OCI-LY1 (cell line): ENCODE measurements around the gene ROCK2.

ENCODE experiments used
- H2AFZ ChIP-seq: fragments of 200-600 bp; sonication (generic), shearing (Covaris generic); 2 replicates; pipeline ENCODE4 v1.6.0; 2014; ENCODE audit warnings: antibody characterized with exemption, mild to moderate bottlenecking, low read length
- H3F3A ChIP-seq: fragments of 200-600 bp; sonication (generic), shearing (Covaris generic); 2 replicates; pipeline ENCODE4 v1.6.0; 2014; ENCODE audit warnings: mild to moderate bottlenecking, antibody characterized with exemption, low read length, moderate library complexity; ENCODE audit not compliant: insufficient read depth
- H3K27ac ChIP-seq: fragments of 200-600 bp; sonication (generic); 2 replicates; pipeline ENCODE4 v1.5.1; 2014; ENCODE audit warnings: low read length, mixed run types, mild to moderate bottlenecking, low read depth; ENCODE audit not compliant: poor library complexity, severe bottlenecking
- H3K27me3 ChIP-seq: fragments of 200-600 bp; sonication (generic); 2 replicates; pipeline ENCODE4 v1.6.0; 2014; ENCODE audit warnings: antibody characterized with exemption, mild to moderate bottlenecking, low read length, moderate library complexity; ENCODE audit not compliant: insufficient read depth
- H3K36me3 ChIP-seq: fragments of 200-600 bp; sonication (generic); 2 replicates; pipeline ENCODE4 v1.6.1; 2014; ENCODE audit warnings: mild to moderate bottlenecking, antibody characterized with exemption, low read length, moderate library complexity, mixed read lengths; ENCODE audit not compliant: insufficient read depth
- H3K4me1 ChIP-seq: fragments of 200-600 bp; sonication (generic); 2 replicates; pipeline ENCODE4 v1.5.1; 2014; ENCODE audit warnings: mild to moderate bottlenecking, low read length, moderate library complexity; ENCODE audit not compliant: insufficient read depth, severe bottlenecking
- H3K4me2 ChIP-seq: fragments of 200-600 bp; sonication (generic), shearing (Covaris generic); 2 replicates; pipeline ENCODE4 v1.6.1; 2014; ENCODE audit warnings: low read length
- H3K4me3 ChIP-seq: fragments of 200-600 bp; sonication (generic); 2 replicates; pipeline ENCODE4 v1.5.1; 2014; ENCODE audit warnings: low read length, low read depth, mild to moderate bottlenecking, mixed read lengths; ENCODE audit not compliant: poor library complexity, severe bottlenecking
- H3K79me2 ChIP-seq: fragments of 200-600 bp; shearing (Covaris generic); 2 replicates; pipeline ENCODE4 v1.6.1; 2016; ENCODE audit warnings: mixed run types, low read length, mixed read lengths; ENCODE audit not compliant: insufficient read depth
- H3K9ac ChIP-seq: fragments of 200-600 bp; sonication (generic), shearing (Covaris generic); 2 replicates; pipeline ENCODE4 v1.6.1; 2014; ENCODE audit warnings: mild to moderate bottlenecking, low read length, mixed read lengths
- H3K9me2 ChIP-seq: fragments of 200-600 bp; sonication (generic), shearing (Covaris generic); 2 replicates; pipeline ENCODE4 v1.6.1; 2014; ENCODE audit warnings: low read depth, mild to moderate bottlenecking, low read length, mixed read lengths
- H3K9me3 ChIP-seq: fragments of 200-600 bp; shearing (Covaris generic); 2 replicates; pipeline ENCODE4 v1.6.1; 2014; ENCODE audit warnings: low read length, mixed read lengths
- H4K20me1 ChIP-seq: fragments of 200-600 bp; sonication (generic), shearing (Covaris generic); 2 replicates; pipeline ENCODE4 v1.6.0; 2016; ENCODE audit warnings: mild to moderate bottlenecking, low read length; ENCODE audit not compliant: insufficient read depth
- CTCF ChIP-seq: fragments of 200-600 bp; sonication (generic), shearing (Covaris generic); IDR thresholded peaks from 2 replicates; pipeline ENCODE4 v1.5.1; 2017; ENCODE audit warnings: mild to moderate bottlenecking, antibody characterized with exemption, low read length, moderate library complexity, mixed read lengths
- EZH2 ChIP-seq: fragments of 200-600 bp; sonication (generic), shearing (Covaris generic); IDR thresholded peaks from 2 replicates; pipeline ENCODE4 v1.8.0; 2017; ENCODE audit warnings: borderline replicate concordance, mixed run types, mild to moderate bottlenecking, antibody characterized with exemption, low read length, moderate library complexity, mixed read lengths

Gene ROCK2

GRCh38 chr2:11163439-11164317, 180.8 kb downstream of the ROCK2 start:
- Histone ChIP-seq H3K9ac (no peak overlapping the region), H3K9me3 (no peaks in the 10 kb centered on the region), H3F3A (no peaks in the 10 kb centered on the region), H3K27me3 (no peaks in the 10 kb centered on the region), H3K4me1 (no peaks in the 10 kb centered on the region), H3K36me3 (no peaks in the 10 kb centered on the region), H3K4me2 (no peak overlapping the region), H3K79me2 (no peaks in the 10 kb centered on the region), H4K20me1 (no peaks in the 10 kb centered on the region), H3K9me2 (no peaks in the 10 kb centered on the region), H3K27ac (no peak overlapping the region), H2AFZ (no peak overlapping the region), H3K4me3 (no peak overlapping the region)
- TF ChIP-seq CTCF (no peak), EZH2 (no peak)

- Histone ChIP-seq H4K20me1 (no peaks in the 10 kb centered on the region), H3K36me3 (no peaks in the 10 kb centered on the region), H3K9me3 (no peaks in the 10 kb centered on the region), H3K79me2 (no peaks in the 10 kb centered on the region), H3K9me2 (no peaks in the 10 kb centered on the region), H3K27me3 (no peaks in the 10 kb centered on the region), H3K27ac (no peak overlapping the region), H3K9ac (no peak overlapping the region), H3K4me1 (no peaks in the 10 kb centered on the region), H3F3A (no peaks in the 10 kb centered on the region), H2AFZ (no peak overlapping the region), H3K4me3 (no peak overlapping the region), H3K4me2 (no peak overlapping the region)
- no peak for TF ChIP-seq EZH2
- TF ChIP-seq CTCF = no peak
Observed at GRCh38 chr2:11161747-11162146, 182.7 kb downstream of the ROCK2 start.

GRCh38 chr2:11160731-11161455, 183.5 kb downstream of the ROCK2 start:
- no peak for TF ChIP-seq CTCF
- no peak for TF ChIP-seq EZH2
- Histone ChIP-seq H3K9ac (no peak overlapping the region), H3F3A (no peaks in the 10 kb centered on the region), H3K27me3 (no peaks in the 10 kb centered on the region), H4K20me1 (no peaks in the 10 kb centered on the region), H3K9me2 (no peaks in the 10 kb centered on the region), H3K79me2 (no peaks in the 10 kb centered on the region), H3K9me3 (no peaks in the 10 kb centered on the region), H3K27ac (no peak overlapping the region), H2AFZ (no peak overlapping the region), H3K4me1 (peaks cover 4% of the 10 kb centered on the region), H3K4me3 (no peak overlapping the region), H3K36me3 (no peaks in the 10 kb centered on the region), H3K4me2 (no peak overlapping the region)
